Activated T-helper 17 cell treated with anti-CD3 and anti-CD28 coated beads, Interleukin-2, amount 50 U/mL, for 72 hours (primary cell): ENCODE measurements around the gene CYP2A6. TPM values are rescaled to one million over a fixed set of nuclear protein-coding genes. Genes with fewer than 3 reads are reported as not detected.
"Not testable (repeated sequence)": the region's sequence is repeated elsewhere in the genome, so short reads cannot be mapped to it uniquely, and the experiment has no call there.

Source experiments
- ATAC-seq: fragments of 150-1000 bp; cut with Tn5 transposase; replicated peaks from 2 replicates; pipeline ENCODE4 v1.10.0; 2021; ENCODE audit warnings: mild to moderate bottlenecking, moderate library complexity
- H3K27ac Mint-ChIP-seq: one replicate; pipeline ENCODE4 v1.8.0; 2022; ENCODE audit warnings: mixed read lengths
- H3K27me3 Mint-ChIP-seq: one replicate; pipeline ENCODE4 v1.8.0; 2022; ENCODE audit warnings: mixed read lengths
- H3K36me3 Mint-ChIP-seq: one replicate; pipeline ENCODE4 v1.8.0; 2022; ENCODE audit warnings: low read depth, mild to moderate bottlenecking, mixed read lengths
- H3K4me1 Mint-ChIP-seq: one replicate; pipeline ENCODE4 v1.8.0; 2022; ENCODE audit warnings: mixed read lengths
- H3K4me3 Mint-ChIP-seq: one replicate; pipeline ENCODE4 v1.8.0; 2022; ENCODE audit warnings: mild to moderate bottlenecking, mixed read lengths
- H3K9me3 Mint-ChIP-seq: one replicate; pipeline ENCODE4 v1.8.0; 2022; ENCODE audit warnings: mixed read lengths
- total RNA-seq, 2 donors: library from RNA; stranded (reverse); gene quantifications; one replicate each; pipeline ENCODE4 v1.2.3, GENCODE V29; 2022

CYP2A6 gene
- total RNA-seq, 2 donors from 2014 or later, result not detected

- no peaks in the 10 kb centered on the region for H3K27me3 Mint-ChIP-seq
- H3K4me1 Mint-ChIP-seq, result peaks cover 6% of the 10 kb centered on the region
- no peaks in the 10 kb centered on the region for H3K36me3 Mint-ChIP-seq
- no peak overlapping the region for H3K4me3 Mint-ChIP-seq
- no peaks in the 10 kb centered on the region for H3K9me3 Mint-ChIP-seq
- ATAC-seq, result no peak
- H3K27ac Mint-ChIP-seq, result no peak overlapping the region
These were observed 18.5 kb downstream of the CYP2A6 start for GRCh38 chr19:40831502-40832430.

- H3K36me3 Mint-ChIP-seq, H3K27ac Mint-ChIP-seq, H3K9me3 Mint-ChIP-seq, H3K4me1 Mint-ChIP-seq, H3K4me3 Mint-ChIP-seq, H3K27me3 Mint-ChIP-seq, ATAC-seq: not testable (repeated sequence)
These were observed 19.5 kb downstream of the CYP2A6 start for GRCh38 chr19:40830741-40831140.

GRCh38 chr19:40829205-40829604, 21.0 kb downstream of the CYP2A6 start:
- no peak overlapping the region for H3K4me3 Mint-ChIP-seq
- H3K4me1 Mint-ChIP-seq, result peaks cover 14% of the 10 kb centered on the region
- no peak overlapping the region for H3K27ac Mint-ChIP-seq
- ATAC-seq, result no peak
- no peaks in the 10 kb centered on the region for H3K36me3 Mint-ChIP-seq
- no peaks in the 10 kb centered on the region for H3K9me3 Mint-ChIP-seq
- H3K27me3 Mint-ChIP-seq, result no peaks in the 10 kb centered on the region

GRCh38 chr19:40827386-40828247, 22.6 kb downstream of the CYP2A6 start:
- Mint-ChIP-seq H3K4me3 (no peak overlapping the region), H3K9me3 (no peaks in the 10 kb centered on the region), H3K4me1 (peaks cover 14% of the 10 kb centered on the region), H3K27ac (peak overlapping the region; percentile 3), H3K36me3 (no peaks in the 10 kb centered on the region), H3K27me3 (no peaks in the 10 kb centered on the region)
- no peak for ATAC-seq

GRCh38 chr19:40826699-40827385, 23.4 kb downstream of the CYP2A6 start:
- H3K27me3 Mint-ChIP-seq, H3K36me3 Mint-ChIP-seq, H3K9me3 Mint-ChIP-seq: not testable (repeated sequence)
- peak; percentile 80 for ATAC-seq
- Mint-ChIP-seq H3K27ac (peak overlapping the region; percentile 3), H3K4me3 (peak overlapping the region; percentile 2), H3K4me1 (peaks cover 14% of the 10 kb centered on the region)

- H3K4me3 Mint-ChIP-seq, result not testable (repeated sequence)
- Mint-ChIP-seq H3K27ac (peak overlapping the region; percentile 3), H3K4me1 (peaks cover 14% of the 10 kb centered on the region)
These were observed 23.9 kb downstream of the CYP2A6 start for GRCh38 chr19:40826312-40826698.

GRCh38 chr19:40825460-40826095, 24.7 kb downstream of the CYP2A6 start:
- H3K4me1 Mint-ChIP-seq, result peaks cover 14% of the 10 kb centered on the region
- not testable (repeated sequence) for H3K27ac Mint-ChIP-seq

More at GRCh38 chr19:40826312-40826698, 23.9 kb downstream of the CYP2A6 start:
- H3K36me3 Mint-ChIP-seq, H3K9me3 Mint-ChIP-seq, H3K27me3 Mint-ChIP-seq, ATAC-seq: not testable (repeated sequence)

GRCh38 chr19:40824916-40825315, 25.3 kb downstream of the CYP2A6 start:
- H3K9me3 Mint-ChIP-seq, ATAC-seq, H3K4me3 Mint-ChIP-seq, H3K27me3 Mint-ChIP-seq, H3K36me3 Mint-ChIP-seq, H3K27ac Mint-ChIP-seq: not testable (repeated sequence)
- H3K4me1 Mint-ChIP-seq, result peaks cover 14% of the 10 kb centered on the region

More at GRCh38 chr19:40825460-40826095, 24.7 kb downstream of the CYP2A6 start:
- ATAC-seq, H3K4me3 Mint-ChIP-seq, H3K36me3 Mint-ChIP-seq, H3K27me3 Mint-ChIP-seq, H3K9me3 Mint-ChIP-seq: not testable (repeated sequence)

- H3K4me3 Mint-ChIP-seq, H3K27ac Mint-ChIP-seq: not testable (repeated sequence)
- H3K4me1 Mint-ChIP-seq, result peaks cover 30% of the 10 kb centered on the region
These were observed 27.3 kb downstream of the CYP2A6 start for GRCh38 chr19:40822704-40823553.

GRCh38 chr19:40822161-40822560, 28.1 kb downstream of the CYP2A6 start:
- no peaks in the 10 kb centered on the region for H3K27me3 Mint-ChIP-seq
- ATAC-seq, result no peak

More at GRCh38 chr19:40822704-40823553, 27.3 kb downstream of the CYP2A6 start:
- not testable (repeated sequence) for H3K9me3 Mint-ChIP-seq, H3K27me3 Mint-ChIP-seq, ATAC-seq, H3K36me3 Mint-ChIP-seq

GRCh38 chr19:40819479-40820234, 30.6 kb downstream of the CYP2A6 start:
- not testable (repeated sequence) for H3K27me3 Mint-ChIP-seq, H3K27ac Mint-ChIP-seq, H3K36me3 Mint-ChIP-seq, H3K9me3 Mint-ChIP-seq, ATAC-seq
- peaks cover 16% of the 10 kb centered on the region for H3K4me1 Mint-ChIP-seq
- peak overlapping the region; percentile 82 for H3K4me3 Mint-ChIP-seq

More at GRCh38 chr19:40822161-40822560, 28.1 kb downstream of the CYP2A6 start:
- Mint-ChIP-seq H3K27ac (no peak overlapping the region), H3K4me1 (peaks cover 28% of the 10 kb centered on the region), H3K36me3 (no peaks in the 10 kb centered on the region), H3K9me3 (no peaks in the 10 kb centered on the region), H3K4me3 (no peak overlapping the region)

- Mint-ChIP-seq H3K4me3 (peak overlapping the region; percentile 82), H3K27ac (peak overlapping the region; percentile 61), H3K4me1 (peaks cover 16% of the 10 kb centered on the region)
- H3K9me3 Mint-ChIP-seq, H3K36me3 Mint-ChIP-seq, H3K27me3 Mint-ChIP-seq: not testable (repeated sequence)
- peak; percentile 96 for ATAC-seq
These were observed 31.5 kb downstream of the CYP2A6 start for GRCh38 chr19:40818480-40819399.
